Embryonic facial prominence (tissue), 1 donor: ENCODE measurements around the gene HMOX2.

ENCODE experiments used
- DNase-seq: peaks from one replicate; pipeline ENCODE4 v3.0.0-alpha.2; 2016; ENCODE audit errors: extremely low spot score

The HMOX2 gene

DNA sequence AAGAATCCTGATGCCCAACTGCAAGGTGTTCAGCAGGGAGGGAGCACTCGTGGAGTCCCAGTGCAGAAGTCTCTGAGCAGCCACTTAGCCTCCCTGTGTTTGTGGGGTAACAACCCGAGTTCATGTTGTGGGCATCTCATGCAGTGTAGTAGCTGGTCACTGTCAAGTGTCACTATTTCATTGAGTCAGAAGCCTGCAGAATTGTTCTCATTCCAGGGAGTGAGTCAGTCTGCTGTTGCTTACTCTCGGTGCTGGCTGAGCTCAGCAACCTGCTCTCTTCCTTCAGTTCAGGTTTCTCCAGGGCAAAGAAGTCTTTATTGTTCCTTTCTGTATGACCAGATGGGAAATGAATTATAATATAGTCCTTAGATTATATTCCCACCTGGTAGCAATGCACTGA, 24.1 kb downstream of the HMOX2 start:
- no peak for DNase-seq

DNA sequence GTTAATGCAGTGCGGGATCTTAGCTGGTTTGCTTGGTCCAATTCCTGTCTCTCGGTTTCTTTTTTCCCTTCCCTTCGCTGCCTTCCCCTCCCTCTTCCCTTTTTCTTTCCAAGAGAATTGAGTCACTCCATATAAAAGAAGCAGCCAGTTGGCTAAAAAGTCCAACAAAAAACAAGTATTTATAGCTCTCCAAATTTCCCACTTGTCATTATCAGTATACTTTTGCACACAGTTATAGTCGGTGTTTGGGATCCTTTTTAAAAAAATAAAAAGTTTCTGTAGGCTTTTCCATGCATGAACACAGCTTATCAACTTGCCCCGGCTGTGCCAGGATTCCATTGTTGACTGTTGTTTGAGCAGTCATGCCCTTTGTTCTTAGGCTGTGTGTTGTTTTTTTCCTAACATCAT, 24.9 kb downstream of the HMOX2 start:
- no peak for DNase-seq

DNA sequence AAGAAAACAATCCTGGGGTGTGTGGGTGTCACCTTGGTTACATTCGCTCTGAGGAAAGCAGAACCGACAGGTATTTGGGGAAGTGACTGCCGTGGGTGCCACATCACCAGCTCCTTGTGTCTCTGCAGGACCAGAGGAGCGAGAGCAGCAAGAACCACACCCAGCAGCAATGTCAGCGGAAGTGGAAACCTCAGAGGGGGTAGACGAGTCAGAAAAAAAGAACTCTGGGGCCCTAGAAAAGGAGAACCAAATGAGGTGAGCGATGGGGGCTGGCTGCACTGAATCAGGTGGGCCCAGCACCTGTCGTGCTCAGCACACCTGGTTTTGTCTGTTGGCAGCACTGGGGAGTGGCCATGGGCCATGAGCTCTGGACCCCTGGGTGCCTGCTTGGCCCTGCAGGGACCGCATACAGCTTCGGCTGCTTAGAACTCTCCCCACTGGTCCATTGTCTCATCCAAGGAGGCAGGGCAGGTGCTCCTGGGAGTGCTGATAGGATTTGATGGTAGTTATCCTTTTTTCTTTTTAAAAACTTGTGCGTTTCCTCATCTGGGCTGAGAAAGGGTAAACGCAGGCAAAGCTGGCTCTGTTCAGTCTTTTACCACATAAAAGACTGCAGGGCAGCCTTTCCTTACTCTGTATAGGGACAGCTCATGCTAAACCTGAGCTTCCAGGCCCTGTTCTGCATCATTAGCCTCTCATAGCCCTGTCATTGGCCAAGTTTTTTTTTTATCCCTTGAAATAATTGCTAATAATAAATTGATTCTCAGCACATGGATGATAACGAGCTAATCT, 29.4 kb downstream of the HMOX2 start:
- DNase-seq = no peak

DNA sequence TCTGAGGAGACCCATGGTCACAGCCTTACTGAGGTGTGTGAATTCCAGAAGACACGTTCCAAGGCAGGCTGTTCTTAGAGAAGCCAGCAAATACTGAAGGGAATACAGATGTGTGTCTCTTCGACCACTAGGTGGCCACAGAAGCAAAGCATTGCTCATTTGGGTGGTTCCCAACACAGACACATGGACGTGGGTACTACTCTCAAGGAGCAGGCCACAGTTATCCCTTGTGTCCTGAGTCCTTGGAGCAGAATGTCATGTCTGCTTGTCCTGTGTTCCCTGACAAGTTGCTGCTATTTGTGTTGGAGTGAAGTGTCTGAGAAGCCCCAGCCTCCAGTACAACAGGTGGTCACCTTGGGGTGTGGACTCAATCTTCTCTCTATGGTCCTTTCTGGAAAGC, 30.3 kb downstream of the HMOX2 start:
- no peak for DNase-seq

DNA sequence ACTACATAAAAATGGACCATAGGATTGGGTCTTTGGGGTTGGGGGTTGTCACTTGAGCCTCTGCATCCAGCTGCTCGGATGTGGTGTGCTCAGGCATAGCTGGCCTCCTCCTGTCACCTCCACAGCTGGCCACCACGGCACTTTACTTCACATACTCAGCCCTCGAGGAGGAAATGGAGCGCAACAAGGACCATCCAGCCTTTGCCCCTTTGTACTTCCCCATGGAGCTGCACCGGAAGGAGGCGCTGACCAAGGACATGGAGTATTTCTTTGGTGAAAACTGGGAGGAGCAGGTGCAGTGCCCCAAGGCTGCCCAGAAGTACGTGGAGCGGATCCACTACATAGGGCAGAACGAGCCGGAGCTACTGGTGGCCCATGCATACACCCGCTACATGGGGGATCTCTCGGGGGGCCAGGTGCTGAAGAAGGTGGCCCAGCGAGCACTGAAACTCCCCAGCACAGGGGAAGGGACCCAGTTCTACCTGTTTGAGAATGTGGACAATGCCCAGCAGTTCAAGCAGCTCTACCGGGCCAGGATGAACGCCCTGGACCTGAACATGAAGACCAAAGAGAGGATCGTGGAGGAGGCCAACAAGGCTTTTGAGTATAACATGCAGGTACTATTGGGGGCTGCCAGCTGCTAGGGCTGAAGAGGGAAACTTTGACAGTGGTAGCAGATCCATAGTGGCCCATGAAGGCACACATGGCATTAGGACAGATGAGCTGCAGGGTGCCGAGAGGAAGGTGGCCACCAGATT, 31.6 kb downstream of the HMOX2 start:
- no peak for DNase-seq

DNA sequence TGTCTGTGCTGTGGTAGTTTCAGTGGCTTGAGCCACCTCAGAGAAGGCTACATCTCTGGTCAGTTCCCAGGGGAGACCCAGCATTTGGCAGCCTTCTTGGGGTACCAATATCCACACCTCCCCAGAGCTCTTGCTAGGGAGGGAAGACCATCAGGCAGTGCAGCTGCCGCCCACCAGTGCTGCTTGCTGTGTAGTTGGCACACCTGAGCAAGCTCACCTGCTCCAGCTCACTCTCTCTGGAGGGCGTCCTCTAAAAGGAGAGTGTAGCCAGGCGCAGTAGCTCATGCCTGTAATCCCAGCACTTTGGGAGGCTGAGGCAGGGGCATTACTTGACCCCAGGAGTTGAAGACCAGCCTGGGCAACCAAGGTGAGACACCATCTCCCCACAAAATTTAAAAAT, 32.6 kb downstream of the HMOX2 start:
- DNase-seq = no peak

DNA sequence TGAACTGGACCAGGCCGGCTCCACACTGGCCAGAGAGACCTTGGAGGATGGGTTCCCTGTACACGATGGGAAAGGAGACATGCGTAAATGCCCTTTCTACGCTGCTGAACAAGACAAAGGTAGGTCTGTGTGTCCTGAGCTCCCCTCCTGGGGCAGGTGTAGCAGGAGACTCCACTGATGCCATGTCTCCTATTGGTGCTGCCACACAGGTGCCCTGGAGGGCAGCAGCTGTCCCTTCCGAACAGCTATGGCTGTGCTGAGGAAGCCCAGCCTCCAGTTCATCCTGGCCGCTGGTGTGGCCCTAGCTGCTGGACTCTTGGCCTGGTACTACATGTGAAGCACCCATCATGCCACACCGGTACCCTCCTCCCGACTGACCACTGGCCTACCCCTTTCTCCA, 33.2 kb downstream of the HMOX2 start:
- DNase-seq = no peak

DNA sequence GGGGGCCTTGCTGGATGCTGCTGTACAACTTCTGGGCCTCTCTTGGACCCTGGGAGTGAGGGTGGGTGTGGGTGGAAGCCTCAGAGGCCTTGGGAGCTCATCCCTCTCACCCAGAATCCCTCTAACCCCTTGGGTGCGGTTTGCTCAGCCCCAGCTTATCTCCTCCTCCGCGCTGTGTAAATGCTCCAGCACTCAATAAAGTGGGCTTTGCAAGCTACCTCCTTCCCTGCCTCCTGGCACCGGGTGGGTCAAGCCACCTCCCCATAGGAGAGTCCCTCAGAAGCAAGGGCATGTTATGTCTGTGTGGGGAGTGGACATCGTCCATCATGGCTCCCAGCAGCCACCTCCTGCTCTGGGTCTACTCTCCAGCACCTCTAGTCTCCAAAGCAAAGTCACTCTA, 33.9 kb downstream of the HMOX2 start:
- DNase-seq = no peak

DNA sequence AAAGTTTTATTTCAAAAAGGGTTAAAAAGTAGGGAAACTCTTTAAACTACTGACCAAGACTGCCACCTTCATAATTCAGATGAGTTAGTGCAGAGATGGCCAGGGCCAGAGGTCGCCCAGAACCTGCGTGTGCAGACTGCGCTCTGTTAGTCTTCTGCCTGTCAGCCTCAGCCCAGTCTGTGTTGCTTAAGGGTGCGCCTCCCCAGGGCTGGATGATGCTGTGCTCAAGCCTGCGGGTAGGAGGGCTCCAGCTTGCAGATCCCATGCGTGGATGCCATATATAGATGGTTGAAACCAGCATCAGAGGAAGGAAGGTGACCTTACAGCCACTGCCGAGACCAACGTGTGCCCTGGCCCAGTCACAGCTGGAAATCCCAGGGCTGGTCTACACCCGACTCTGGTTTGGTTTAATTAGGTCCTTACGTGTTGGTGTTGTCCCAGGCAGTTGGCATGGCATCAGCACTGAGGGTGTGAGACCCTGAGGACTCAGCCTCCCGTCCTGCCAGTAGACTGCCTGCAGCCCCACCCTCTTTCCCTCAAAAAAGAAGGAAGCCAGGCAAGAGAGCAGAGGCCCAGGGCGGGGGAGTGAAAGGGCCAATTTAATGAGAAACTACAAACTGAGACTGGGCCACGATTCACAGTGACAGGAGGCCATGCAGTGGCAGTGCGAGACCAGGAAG, 34.7 kb downstream of the HMOX2 start:
- no peak for DNase-seq

DNA sequence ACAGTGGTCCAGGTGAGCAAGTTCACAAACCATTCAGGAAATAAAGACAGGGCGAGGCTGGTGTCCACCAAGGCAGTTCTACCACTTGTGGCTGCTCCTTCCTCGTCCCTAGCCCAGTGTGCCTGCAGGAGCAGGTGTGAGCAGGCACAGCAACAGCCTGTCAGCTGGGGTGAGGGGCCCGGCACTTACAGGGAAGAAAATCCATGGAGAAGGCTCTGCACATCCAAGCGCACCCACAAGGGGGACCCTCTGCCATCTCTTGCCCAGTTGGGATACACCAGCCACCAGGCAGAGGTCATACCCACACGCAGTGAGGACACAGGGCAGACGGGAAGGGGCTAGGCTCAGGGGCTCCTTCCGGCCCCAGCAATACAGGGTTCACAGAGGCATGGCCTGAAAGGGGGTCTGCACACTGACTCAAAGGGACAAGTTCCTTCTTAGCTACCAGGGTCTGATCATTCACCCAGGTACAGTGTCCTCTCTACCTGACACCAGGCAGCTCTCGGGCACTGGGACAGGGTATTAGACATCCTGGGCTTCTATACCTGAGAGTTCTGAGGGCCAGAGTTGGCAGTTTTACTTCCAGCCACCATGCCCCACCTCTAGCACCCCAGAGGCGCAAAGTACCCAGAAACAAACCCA, 35.4 kb downstream of the HMOX2 start:
- DNase-seq = no peak

DNA sequence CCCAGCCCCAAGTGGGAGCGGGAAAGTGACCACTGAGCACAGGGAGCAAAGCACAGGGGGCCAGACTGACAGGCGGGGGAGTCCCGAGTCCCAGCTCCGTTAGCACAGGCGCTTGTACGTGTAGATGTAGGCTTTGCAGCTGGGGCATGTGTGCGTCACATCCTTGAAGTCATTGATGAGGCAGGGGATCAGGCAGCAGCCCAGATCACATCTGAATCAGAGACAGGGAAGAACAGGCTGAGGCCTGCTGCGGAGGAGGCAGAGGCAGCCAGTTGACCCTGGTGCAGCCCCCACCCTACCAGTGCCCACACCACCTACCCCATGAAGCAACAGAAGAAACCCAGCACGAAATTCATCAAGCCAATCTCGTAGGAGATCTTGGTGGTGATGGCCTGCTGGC, 36.3 kb downstream of the HMOX2 start:
- DNase-seq = no peak

DNA sequence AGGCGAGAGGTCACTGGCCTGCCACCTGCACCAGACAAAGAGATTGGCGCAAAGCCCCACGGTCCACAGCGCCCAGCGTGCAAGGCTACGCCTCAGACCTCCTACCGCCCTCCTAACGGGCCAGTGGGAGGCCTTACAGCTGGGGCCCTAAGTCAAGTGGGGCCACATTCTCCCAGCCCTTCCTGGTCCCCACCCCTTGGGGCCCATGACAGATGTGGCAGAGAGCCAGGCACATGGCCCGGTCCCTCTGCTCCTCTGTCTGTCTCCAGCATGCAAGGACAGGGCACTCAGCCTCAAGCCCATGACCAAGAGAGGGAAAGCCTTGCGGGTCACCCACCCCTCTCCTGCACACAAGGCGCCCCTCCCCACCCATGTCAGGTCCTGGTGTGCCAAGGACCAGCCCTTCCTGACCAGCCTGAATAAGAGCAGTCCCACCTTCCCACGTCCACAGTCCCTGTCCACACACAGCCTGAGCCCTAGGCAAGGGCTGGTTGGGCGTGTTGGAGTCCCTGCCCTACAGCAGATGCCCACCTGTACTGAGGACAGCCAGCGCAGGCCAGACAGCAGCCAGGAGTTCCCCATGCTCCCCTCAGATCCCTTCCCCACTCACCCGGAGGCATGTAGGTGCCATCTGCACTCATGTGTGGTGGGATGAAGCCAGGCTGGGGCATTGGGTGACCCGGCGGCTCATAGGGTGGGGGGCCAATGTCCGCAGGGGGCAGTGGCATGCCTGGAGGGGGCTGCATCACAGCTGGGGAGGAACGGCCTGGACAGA, 37.1 kb downstream of the HMOX2 start:
- no peak for DNase-seq

DNA sequence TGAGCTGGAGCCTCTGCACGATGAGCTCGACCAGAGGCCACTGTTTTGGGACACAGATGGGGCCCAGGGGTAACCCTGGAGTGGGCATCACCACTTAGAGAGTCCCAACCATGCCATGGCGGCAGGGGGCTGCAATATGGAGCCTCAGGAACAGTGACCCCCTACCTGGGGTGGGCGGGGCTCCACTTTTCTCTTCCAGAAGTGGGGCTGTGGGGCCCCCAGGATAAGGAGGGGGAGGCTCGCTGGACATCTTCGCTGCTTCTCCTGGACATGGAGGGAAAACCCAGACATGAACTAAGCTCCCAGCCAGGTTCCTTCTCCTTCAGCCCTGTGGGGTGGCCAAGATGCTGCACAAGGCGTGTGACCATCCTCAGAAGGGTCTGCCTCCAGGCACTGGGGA, 37.7 kb downstream of the HMOX2 start:
- DNase-seq = no peak

DNA sequence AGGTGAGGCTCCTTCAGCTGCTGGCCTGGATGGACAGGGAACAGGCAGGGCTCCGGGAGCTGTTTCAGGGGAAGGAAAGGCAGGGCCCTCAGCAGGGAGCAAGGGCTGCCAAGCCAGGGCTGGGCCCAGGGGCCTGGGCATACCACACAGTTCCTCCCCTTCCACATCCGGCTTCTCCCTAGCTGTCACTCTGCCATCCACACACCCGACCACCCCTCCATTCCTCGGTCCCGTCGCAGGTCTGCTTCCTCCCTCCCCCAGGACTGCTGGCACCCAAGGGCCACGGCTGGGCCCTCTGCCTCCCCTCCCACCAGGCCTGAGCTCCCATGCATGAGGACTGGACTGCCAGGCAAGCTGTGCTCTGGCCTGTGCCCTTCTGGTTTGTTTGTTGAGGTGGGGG, 38.4 kb downstream of the HMOX2 start:
- DNase-seq = no peak

DNA sequence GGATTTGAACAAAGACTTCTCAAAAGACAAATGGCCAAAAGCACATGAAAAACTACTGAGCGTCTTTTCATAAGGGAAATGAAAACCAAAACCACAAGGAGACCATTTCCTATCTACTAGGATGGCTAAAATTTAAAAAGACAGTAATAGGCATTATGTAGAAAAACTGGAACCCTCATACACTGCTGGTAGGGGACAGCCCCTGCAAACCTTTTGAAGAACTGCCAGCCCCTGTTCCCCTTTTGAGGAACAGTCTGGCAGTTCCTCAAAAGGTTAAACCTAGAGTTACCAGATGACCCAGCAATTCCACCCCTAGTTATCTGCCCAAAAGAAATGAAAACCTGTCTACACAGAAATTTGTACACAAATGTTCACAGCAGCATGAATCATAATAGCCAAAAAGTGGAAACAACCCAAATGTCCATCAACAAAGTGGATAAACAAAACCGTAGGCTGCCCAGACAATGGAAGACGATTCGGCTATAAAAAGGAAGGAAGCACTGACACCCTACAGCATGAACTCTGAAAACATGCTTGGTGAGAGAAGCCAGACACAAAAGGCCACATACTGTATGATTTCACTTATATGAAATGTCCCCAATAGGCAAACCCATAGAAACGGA, 39.5 kb downstream of the HMOX2 start:
- no peak for DNase-seq

DNA sequence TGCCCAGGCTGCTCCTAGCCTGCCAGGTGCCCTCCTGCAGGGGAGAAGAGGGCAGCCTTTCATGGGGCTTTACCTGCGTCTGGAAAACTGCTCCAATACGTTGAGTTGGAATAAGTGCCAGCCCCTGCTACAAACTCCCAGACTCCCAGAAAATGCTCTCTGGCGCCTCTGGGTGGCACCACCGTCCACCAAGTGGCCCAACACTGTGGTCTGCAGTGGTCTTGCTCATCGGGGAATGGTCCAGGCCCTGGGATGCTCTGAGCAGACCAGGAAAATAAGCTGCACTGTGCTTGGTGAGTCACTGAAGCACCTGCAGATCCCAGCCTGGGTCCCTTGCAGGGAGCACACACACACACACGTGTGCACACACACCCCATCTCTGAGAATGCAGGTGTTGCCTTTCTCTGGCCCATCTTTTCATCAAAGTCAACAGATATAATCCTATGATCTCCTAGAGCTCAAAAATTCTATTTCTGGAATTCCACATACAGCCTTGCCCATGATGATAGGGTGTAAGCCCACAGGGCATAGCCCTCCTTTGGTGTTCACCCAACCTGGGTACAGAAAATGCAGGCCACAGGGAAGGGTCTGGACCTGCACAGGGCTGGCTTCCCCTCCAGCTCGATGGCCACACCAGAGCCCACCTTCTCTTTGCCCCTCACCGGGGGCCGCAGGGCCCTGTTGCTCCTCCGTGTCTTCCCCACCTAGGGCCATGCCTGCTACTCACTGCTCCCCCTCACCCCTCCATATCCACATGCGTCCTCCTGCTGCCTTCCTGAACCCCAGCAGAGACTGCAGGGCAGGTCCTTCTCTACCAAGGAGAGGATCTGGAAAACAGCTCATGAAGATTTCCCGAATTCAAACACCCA, 41.8 kb downstream of the HMOX2 start:
- no peak for DNase-seq

DNA sequence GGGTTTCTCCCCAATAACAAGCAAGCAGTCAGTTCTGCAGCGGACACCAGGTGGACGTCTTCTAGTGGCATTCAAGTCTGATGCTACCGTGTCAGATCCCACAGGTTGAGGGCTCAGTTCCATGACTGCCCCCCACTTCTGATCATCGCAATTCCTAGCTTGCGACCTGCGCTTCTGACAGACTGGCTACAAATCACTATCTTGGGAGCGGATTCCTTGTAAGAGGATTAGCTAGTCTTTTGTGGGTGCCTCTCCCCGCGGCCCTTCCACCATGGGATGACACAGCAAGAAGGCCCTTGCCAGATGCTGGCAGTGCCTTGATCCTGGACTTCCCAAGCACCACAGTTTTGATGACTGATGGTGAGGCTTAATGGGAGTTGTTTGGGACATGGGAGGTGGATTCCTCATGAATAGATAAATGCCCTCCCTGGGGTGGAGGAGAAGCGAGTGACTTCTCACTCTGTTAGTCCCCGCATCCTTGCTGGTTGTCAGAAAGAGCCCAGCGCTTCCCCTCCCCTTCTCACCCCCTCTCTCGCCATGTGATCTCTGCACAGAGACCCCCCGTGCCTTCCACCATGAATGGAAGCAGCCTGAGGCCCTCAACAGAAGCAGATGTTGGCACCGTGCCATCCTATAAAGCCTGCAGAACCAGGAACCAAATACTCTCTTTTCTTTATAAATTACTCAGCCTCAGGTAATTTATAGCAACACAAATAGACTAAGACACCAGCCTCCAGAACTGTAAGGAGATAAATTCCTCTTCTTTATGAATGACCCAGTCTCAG, 43.3 kb downstream of the HMOX2 start:
- DNase-seq = no peak

DNA sequence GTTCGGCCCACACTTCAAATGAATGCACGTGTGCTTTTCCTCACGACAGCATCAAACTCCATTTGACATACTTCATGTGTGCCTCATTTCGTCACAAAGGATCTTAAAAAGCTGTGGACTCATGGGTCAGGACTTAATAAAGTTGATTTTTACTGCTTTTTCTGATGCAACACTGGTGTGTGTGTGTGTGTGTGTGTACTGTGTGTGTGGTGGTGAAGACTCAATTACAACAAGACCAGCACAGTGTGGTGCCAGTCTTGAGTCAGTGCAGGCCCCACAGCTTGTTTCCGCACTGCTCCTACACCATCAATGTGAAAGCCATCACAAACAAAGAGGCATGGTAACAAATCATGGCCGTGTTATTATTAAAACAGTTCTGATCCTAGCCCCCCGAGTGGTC, 44.7 kb downstream of the HMOX2 start:
- DNase-seq = no peak

DNA sequence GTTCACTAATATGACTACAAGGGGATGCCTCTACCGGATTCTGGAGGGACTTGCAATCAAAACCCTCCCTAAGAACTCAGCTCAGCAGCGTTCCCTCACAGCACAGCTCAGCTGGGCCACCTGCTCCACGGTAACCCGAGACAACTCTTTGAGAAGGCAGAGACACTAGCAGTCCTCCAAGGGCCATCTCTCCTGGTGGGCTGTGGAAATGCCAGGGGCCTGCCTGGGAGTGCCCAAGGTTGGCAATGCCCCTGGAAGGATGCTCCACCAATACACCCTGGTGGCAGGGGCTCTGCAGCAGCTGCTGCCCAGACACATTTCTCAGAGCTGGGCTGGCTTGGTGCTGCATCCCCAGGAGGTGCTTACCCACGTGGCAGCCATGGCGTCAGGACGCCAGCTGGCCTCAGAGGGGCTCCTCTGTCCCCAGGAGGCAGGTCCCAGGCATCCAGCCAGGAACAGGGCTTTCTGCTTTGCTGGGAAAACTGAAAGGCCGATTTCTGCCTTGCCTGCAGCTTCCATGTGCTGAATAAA, 45.9 kb downstream of the HMOX2 start:
- DNase-seq = no peak
